Measurements from ENCODE around the gene SLC41A1. TPM values are rescaled to one million over a fixed set of nuclear protein-coding genes. Genes with fewer than 3 reads are reported as not detected.

SLC41A1 gene
- total and polyA plus RNA-seq, 2 donors (not counting 1 experiment from before 2014, with no cell fraction given) = 15.8 to 24.2 TPM

GRCh38 chr1:205760606-205761005 lies 52.4 kb downstream of the SLC41A1 start:
- no peak overlapping the region for H3K4me2 ChIP-seq (replicated peaks; ENCODE audit: low read depth, low read length, poor library complexity, severe bottlenecking)
- Mint-ChIP-seq H3K9me3 (ENCODE audit: insufficient read depth) (no peaks in the 10 kb centered on the region), H3K4me1 (no peaks in the 10 kb centered on the region), H3K27me3 (no peaks in the 10 kb centered on the region), H3K4me3 (no peak overlapping the region), H3K27ac (no peak overlapping the region)
- H3K36me3 ChIP-seq (replicated peaks in 1 of 2; ENCODE audit: control extremely low read depth in 1 of 2, control insufficient read depth in 1 of 2, extremely low read depth in 1 of 2, insufficient read depth in 2 of 2, low read length in 1 of 2) = peaks cover 4% of the 10 kb centered on the region in 2 experiments
- H3K79me2 ChIP-seq (ENCODE audit: control insufficient read depth, insufficient read depth, low read length) = no peaks in the 10 kb centered on the region
- TF ChIP-seq EZH2 (IDR thresholded peaks at IDR 0.05; ENCODE audit: borderline replicate concordance, insufficient read depth, low read depth, low read length, poor library complexity, severe bottlenecking) = no peak
- no peak for TF ChIP-seq CTCF (IDR thresholded peaks at IDR 0.05)
- ChIA-PET POLR2A (no interaction called here), CTCF (interaction anchor here (0.6 to 1.2 kb wide), 4 partner anchors 13 to 784 kb away, joined by 3 to 4 read pairs (median 3); no protein-coding TSS in a partner anchor)
- H3K4me1 ChIP-seq (ENCODE audit: control insufficient read depth in 2 of 2, insufficient read depth in 2 of 2, low read length in 2 of 2) = no peaks in the 10 kb centered on the region
- intact Hi-C loops (cut with micrococcal nuclease) = no loop called here
- no peak overlapping the region for H3K4me3 ChIP-seq (ENCODE audit: control extremely low read depth in 1 of 5, extremely low read depth in 1 of 5, insufficient read depth in 1 of 5, low read depth in 2 of 5, low read length in 4 of 5)
- H3K27ac ChIP-seq (ENCODE audit: low read length in 2 of 2) = no peak overlapping the region
- ATAC-seq (ENCODE audit: low read depth) (no peak), DNase-seq (no peak)
- H2AFZ ChIP-seq (ENCODE audit: insufficient read depth, low read depth, low read length, poor library complexity, severe bottlenecking) = no peak overlapping the region
- WGBS (ENCODE audit: insufficient coverage) = no CpG with 5 or more reads among the region's 3 CpGs
- no peaks in the 10 kb centered on the region for H3K9me3 ChIP-seq (ENCODE audit: control extremely low read depth in 1 of 3, control insufficient read depth in 2 of 3, insufficient read depth in 1 of 3, low read length in 2 of 3)
- H4K20me1 ChIP-seq (ENCODE audit: control insufficient read depth, insufficient read depth, low read length, poor library complexity, severe bottlenecking) = no peaks in the 10 kb centered on the region
- no peak overlapping the region for H3K9ac ChIP-seq (ENCODE audit: low read length)
- H3K27me3 ChIP-seq (replicated peaks in 1 of 4; ENCODE audit: control extremely low read depth in 1 of 4, control insufficient read depth in 3 of 4, insufficient read depth in 4 of 4, low read length in 3 of 4) = no peaks in the 10 kb centered on the region

- H2AFZ ChIP-seq (ENCODE audit: insufficient read depth, low read depth, low read length, poor library complexity, severe bottlenecking) = no peak overlapping the region
- DNase-seq = no peak
- H4K20me1 ChIP-seq (ENCODE audit: control insufficient read depth, insufficient read depth, low read length, poor library complexity, severe bottlenecking) = no peaks in the 10 kb centered on the region
- H3K27ac ChIP-seq (ENCODE audit: low read length in 2 of 2) = no peak overlapping the region
- no peaks in the 10 kb centered on the region for H3K4me1 ChIP-seq (ENCODE audit: control insufficient read depth in 2 of 2, insufficient read depth in 2 of 2, low read length in 2 of 2)
- H3K79me2 ChIP-seq (ENCODE audit: control insufficient read depth, insufficient read depth, low read length) = no peaks in the 10 kb centered on the region
- no peak for TF ChIP-seq EZH2 (IDR thresholded peaks at IDR 0.05; ENCODE audit: borderline replicate concordance, insufficient read depth, low read depth, low read length, poor library complexity, severe bottlenecking)
- TF ChIP-seq CTCF (IDR thresholded peaks at IDR 0.05) = no peak
- no peaks in the 10 kb centered on the region for H3K27me3 Mint-ChIP-seq
- no peaks in the 10 kb centered on the region for H3K27me3 ChIP-seq (replicated peaks in 1 of 4; ENCODE audit: control extremely low read depth in 1 of 4, control insufficient read depth in 3 of 4, insufficient read depth in 4 of 4, low read length in 3 of 4)
- no CpG with 5 or more reads among the region's 3 CpGs for WGBS (ENCODE audit: insufficient coverage)
- H3K36me3 ChIP-seq (replicated peaks in 1 of 2; ENCODE audit: control extremely low read depth in 1 of 2, control insufficient read depth in 1 of 2, extremely low read depth in 1 of 2, insufficient read depth in 2 of 2, low read length in 1 of 2) = peaks cover 4% of the 10 kb centered on the region in 2 experiments
- no peak overlapping the region for H3K27ac Mint-ChIP-seq
- ChIA-PET POLR2A (no interaction called here), CTCF (no interaction called here)
- intact Hi-C loops (cut with micrococcal nuclease) = no loop called here
- ATAC-seq (ENCODE audit: low read depth) = no peak
- no peaks in the 10 kb centered on the region for H3K4me1 Mint-ChIP-seq
- H3K9ac ChIP-seq (ENCODE audit: low read length) = no peak overlapping the region
- no peak overlapping the region for H3K4me3 ChIP-seq (ENCODE audit: control extremely low read depth in 1 of 5, extremely low read depth in 1 of 5, insufficient read depth in 1 of 5, low read depth in 2 of 5, low read length in 4 of 5)
- no peak overlapping the region for H3K4me2 ChIP-seq (replicated peaks; ENCODE audit: low read depth, low read length, poor library complexity, severe bottlenecking)
- H3K9me3 Mint-ChIP-seq (ENCODE audit: insufficient read depth) = no peaks in the 10 kb centered on the region
- H3K4me3 Mint-ChIP-seq = no peak overlapping the region
- no peaks in the 10 kb centered on the region for H3K9me3 ChIP-seq (ENCODE audit: control extremely low read depth in 1 of 3, control insufficient read depth in 2 of 3, insufficient read depth in 1 of 3, low read length in 2 of 3)
Measured at GRCh38 chr1:205756552-205756951, 56.4 kb downstream of the SLC41A1 start.

All from B cell (primary cell).